NCI-H146 treated with DMSO at 0.1 percent for 48 hours (cell line): ENCODE data around the gene SYNE2.

ENCODE experiments used
- DNase-seq: peaks from one replicate; lab custom pipeline; 2025; ENCODE audit not compliant: unreplicated experiment; lab: John Stamatoyannopoulos, UW

The SYNE2 gene

DNA sequence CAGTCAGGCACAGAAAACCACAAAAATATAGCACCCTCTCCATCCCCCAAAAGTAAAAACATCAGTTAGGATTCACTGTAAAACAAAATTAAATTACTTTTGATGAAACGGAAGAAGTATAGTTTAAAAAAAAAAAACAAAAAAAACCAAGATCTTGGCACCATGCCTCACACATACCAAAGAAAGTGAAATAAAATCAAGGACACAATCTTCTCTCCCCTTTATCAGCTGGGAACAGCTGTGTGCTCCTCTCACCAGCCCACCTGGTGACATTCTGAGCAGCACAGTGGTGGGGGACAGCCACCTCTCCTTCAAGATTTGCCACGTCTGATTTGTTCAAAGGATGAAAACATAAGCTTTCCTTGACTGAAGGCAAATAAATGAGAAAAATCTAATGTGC lies 385.8 kb downstream of the SYNE2 start:
- DNase-seq: no peak

GRCh38 chr14:64244279-64244678 lies 391.5 kb downstream of the SYNE2 start:
- no peak for DNase-seq

DNA sequence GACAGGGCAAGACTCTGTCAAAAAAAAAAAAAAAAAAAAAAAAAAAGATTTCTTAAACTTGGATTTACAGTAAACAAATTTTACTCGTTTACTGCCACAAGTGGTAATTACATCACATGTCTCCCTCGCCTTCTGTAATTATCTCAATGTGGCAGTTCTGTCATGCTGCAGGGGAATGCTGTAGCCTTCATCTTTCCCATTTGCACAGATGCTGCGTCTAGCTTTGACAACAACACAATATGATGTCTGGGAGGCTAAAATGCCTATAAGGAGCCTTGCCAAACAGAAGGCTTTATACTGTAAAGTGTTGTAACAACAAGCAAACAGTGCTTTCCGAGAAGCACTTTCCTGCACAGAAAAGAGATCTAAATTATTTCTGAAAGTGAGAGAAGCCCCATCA lies 392.7 kb downstream of the SYNE2 start:
- DNase-seq: no peak

GRCh38 chr14:64246688-64247087 lies 393.9 kb downstream of the SYNE2 start:
- DNase-seq: no peak

DNA sequence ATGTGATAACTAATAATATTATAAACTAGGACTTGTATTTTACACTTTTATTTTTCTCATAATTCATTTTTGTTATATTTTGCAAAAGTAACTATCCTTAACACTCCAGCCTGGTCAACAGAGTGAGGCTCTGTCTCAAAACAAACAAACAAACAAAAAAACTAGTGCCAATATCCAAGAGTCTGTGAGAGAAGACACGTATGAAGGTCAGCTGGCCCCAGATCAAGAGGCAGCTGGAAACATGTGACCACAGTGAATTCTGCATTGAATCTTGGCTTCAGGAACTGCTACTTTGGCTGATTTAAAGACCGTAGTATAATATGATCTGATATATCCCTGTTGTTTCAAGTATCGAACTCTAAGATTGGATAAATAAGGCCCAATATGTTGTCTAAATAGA lies 394.4 kb downstream of the SYNE2 start:
- DNase-seq: no peak

GRCh38 chr14:64248689-64249088 lies 395.9 kb downstream of the SYNE2 start:
- DNase-seq: no peak

DNA sequence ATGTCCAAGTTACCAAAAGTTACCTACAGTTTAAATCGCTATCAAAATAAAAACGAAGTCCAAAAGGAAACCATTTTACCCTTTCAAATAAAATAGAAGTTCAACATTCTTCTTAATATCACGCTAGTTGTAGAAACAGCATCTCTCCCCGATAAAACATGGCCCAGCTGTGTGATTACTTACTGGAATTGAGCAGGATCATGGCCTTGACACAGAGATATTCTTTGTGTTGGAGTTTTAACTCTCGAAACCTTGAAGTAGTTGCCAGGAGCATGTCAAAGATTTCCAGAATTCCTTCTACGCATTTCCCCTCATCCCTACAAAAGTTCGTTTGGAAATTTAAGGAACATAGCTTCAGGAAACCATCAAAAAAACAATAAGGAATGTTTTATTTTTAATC lies 396.6 kb downstream of the SYNE2 start:
- DNase-seq: no peak

DNA sequence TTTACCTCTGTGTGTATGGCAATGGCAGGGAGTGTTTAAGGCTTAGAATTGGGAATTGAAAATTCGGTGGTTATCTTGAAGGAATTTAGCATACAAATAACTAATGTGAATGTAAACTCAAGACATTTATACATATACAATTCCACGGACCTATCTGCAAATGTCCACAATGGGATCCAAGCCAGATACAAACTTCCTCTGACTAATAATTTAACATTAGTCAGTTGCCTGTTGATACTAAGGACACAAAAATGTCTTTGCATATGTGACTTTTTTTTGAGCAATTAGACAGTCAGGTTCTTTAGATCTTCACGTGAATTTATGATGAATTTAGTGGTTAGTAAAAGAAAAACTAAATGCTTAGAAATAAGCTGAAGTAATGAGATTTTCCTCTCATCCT lies 400.9 kb downstream of the SYNE2 start:
- DNase-seq: no peak

- DNase-seq: no peak
Observed at GRCh38 chr14:64255756-64256155, 403.0 kb downstream of the SYNE2 start.

- no peak for DNase-seq
Observed at GRCh38 chr14:64260418-64260817, 407.6 kb downstream of the SYNE2 start.

GRCh38 chr14:64265222-64265621 lies 412.4 kb downstream of the SYNE2 start:
- DNase-seq: no peak

- no peak for DNase-seq
Observed at GRCh38 chr14:64266239-64266638, 413.4 kb downstream of the SYNE2 start.

- no peak for DNase-seq
Observed at GRCh38 chr14:64272019-64272418, 419.2 kb downstream of the SYNE2 start.
